Measurements from ENCODE around the gene MALL.

DNA sequence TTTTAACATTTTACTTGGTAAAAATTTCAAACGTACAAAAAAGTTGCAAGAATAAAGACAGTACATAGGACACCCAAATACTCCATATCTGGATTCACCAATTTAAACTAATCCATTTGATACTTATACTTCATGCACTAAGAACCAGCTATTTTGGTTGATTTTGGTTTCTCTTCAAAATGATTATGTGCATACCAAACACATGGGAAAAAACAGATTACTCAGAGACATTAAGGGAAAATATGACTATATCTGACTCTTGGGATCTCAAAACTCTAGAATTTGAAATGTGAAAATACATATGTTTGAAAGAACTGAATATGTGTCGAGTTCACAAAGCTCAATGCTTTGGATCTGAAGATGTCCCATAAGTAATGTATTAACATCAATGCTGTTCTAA, 15.5 kb upstream of the MALL start:
- no peak for TF ChIP-seq EZH2phosphoT487 (IDR thresholded peaks at IDR 0.05)
- no peak for TF ChIP-seq EZH2 (IDR thresholded peaks at IDR 0.05)

Data from neural progenitor cell (in vitro differentiated cells).